Lower lobe of right lung (tissue), 2 donors: ENCODE data around the gene ACTN1. TPM values are rescaled to one million over a fixed set of nuclear protein-coding genes. Genes with fewer than 3 reads are reported as not detected.

Experiments used
- ATAC-seq, 2 donors: fragments of 200-7000 bp; cut with Tn5 transposase; one replicate each; pipeline ENCODE4 v1.9.1; 2020 to 2022; ENCODE audit warnings: mild to moderate bottlenecking in 2 of 2, moderate library complexity in 2 of 2
- DNase-seq: peaks from one replicate; pipeline ENCODE4 v3.0.0-alpha.2; 2020
- H3K27ac ChIP-seq: fragments of 200-600 bp; one replicate; pipeline ENCODE4 v1.8.0; 2022
- H3K27me3 ChIP-seq: fragments of 200-600 bp; one replicate; pipeline ENCODE4 v1.8.0; 2022; ENCODE audit warnings: low read depth
- H3K36me3 ChIP-seq: fragments of 200-600 bp; one replicate; pipeline ENCODE4 v1.8.0; 2022; ENCODE audit warnings: mild to moderate bottlenecking
- H3K4me1 ChIP-seq: fragments of 200-600 bp; one replicate; pipeline ENCODE4 v1.8.0; 2022
- H3K4me3 ChIP-seq: fragments of 200-600 bp; one replicate; pipeline ENCODE4 v1.8.0; 2022; ENCODE audit warnings: mild to moderate bottlenecking
- H3K9me3 ChIP-seq: fragments of 200-600 bp; one replicate; pipeline ENCODE4 v1.8.0; 2022
- intact Hi-C: fragments of 100-400 bp; cut with DNase I; formaldehyde crosslinking; loops from one replicate; pipeline ENCODE4 v1.11.0; 2022
- total RNA-seq: library from RNA; stranded (reverse); fragmentation: NEBNext Ultra II Directional; extraction: Animal tissue kit (Norgen Biotek cat#: 25700); gene quantifications from one replicate; pipeline ENCODE4 v1.2.1, GENCODE V29; 2021
- TF ChIP-seq, protein P1 (sequence below): fragments of 200-600 bp; IDR thresholded peaks from one replicate; pipeline ENCODE4 v1.8.0; 2022; ENCODE audit warnings: antibody characterized with exemption, mild to moderate bottlenecking
- donor health status: DM: no; HTN: yes; CAD: no; lungs with severe emphysema.

Gene ACTN1
- total RNA-seq, 1 donor from 2014 or later: 124 TPM

DNA sequence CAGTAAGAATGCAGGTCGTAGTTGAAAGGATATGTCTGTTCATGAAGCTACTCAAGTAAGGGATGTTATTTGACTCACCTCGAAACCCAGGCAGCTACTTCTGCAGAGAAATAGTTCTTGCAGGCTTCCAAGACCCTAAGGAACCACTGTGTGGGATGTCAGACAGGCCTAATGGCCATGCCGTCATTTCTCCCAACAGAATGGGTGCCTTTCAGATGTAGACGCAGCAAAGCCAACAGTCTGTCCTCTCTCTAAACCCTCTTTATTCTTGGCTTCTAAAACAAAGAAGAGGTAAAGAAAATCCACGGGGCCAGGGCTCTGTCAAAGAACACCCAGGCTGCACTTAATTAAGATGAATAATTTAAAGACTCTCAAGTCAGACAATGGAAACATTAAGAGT is 19.0 kb upstream of the ACTN1 start:
- DNase-seq (no peak), ATAC-seq (no peak)
- Histone ChIP-seq H3K27me3 (no peaks in the 10 kb centered on the region), H3K36me3 (no peaks in the 10 kb centered on the region), H3K9me3 (no peaks in the 10 kb centered on the region), H3K4me1 (no peaks in the 10 kb centered on the region), H3K4me3 (no peak overlapping the region), H3K27ac (no peak overlapping the region)
- TF ChIP-seq, protein P1, sequence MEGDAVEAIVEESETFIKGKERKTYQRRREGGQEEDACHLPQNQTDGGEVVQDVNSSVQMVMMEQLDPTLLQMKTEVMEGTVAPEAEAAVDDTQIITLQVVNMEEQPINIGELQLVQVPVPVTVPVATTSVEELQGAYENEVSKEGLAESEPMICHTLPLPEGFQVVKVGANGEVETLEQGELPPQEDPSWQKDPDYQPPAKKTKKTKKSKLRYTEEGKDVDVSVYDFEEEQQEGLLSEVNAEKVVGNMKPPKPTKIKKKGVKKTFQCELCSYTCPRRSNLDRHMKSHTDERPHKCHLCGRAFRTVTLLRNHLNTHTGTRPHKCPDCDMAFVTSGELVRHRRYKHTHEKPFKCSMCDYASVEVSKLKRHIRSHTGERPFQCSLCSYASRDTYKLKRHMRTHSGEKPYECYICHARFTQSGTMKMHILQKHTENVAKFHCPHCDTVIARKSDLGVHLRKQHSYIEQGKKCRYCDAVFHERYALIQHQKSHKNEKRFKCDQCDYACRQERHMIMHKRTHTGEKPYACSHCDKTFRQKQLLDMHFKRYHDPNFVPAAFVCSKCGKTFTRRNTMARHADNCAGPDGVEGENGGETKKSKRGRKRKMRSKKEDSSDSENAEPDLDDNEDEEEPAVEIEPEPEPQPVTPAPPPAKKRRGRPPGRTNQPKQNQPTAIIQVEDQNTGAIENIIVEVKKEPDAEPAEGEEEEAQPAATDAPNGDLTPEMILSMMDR: no peak
- intact Hi-C loops: no loop called here

DNA sequence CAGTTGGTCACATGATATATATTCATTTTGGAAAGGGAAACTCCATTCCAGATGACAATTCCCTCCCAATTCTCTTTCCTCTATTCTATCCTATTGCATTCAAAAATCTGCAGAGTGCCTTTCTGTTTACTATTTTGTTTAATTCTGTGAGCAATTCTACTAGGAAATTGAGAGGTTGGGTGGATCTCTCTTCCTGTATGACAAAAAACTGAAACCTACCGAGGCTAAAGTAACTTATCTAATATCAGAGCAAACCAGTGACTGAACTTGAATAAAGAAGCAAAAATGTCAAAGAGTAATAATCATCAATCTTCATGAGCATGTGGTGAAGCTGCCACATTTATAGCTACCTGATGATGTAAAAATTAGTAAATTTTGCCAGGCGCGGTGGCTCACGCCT is 16.6 kb upstream of the ACTN1 start:
- no peak for ATAC-seq
- H3K36me3 ChIP-seq: no peaks in the 10 kb centered on the region
- TF ChIP-seq, protein P1: no peak
- no peaks in the 10 kb centered on the region for H3K4me1 ChIP-seq
- H3K9me3 ChIP-seq: no peaks in the 10 kb centered on the region
- intact Hi-C loops: no loop called here
- no peak overlapping the region for H3K4me3 ChIP-seq
- no peak for DNase-seq
- no peak overlapping the region for H3K27ac ChIP-seq
- H3K27me3 ChIP-seq: no peaks in the 10 kb centered on the region

DNA sequence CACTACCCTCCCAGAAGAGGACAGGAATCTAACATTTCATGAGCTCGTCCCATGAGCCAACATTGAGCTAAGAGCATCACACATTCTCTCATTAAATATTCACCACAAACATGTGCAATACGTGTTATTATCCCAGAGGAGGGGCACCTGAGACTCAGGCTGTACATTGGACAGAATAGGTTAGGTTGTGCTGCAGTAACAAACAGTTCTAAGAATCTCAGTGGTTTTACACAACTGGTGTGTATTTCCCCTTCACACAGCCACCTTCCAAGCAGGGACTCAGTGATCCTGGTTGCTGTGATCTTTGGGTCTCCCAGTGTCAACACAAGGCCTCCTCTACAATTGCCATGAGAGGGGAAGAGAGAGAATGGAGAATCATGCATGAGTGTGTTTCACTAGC is 15.0 kb upstream of the ACTN1 start:
- ATAC-seq: no peak
- Histone ChIP-seq H3K27me3 (no peaks in the 10 kb centered on the region), H3K4me1 (no peaks in the 10 kb centered on the region), H3K27ac (no peak overlapping the region), H3K9me3 (no peaks in the 10 kb centered on the region), H3K36me3 (no peaks in the 10 kb centered on the region), H3K4me3 (no peak overlapping the region)
- intact Hi-C loops: no loop called here
- TF ChIP-seq, protein P1: no peak
- DNase-seq: no peak

DNA sequence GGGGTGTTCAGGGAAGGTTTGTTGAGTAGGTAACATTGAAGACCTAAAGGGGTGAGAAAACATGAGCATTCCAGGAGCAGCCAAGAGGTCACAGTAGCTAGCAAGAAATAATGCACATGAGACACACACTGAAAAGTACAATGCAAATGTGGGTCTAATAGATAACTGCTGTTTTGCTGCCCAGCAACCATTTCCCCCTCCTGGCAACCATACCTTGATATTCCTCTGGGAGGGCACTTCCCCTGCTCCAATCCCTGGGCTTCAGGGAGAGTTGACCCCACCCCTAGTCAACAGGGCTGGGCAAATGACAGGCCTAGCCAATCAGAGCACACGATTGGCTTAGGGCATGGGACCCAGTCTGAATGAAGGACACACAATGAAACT is 8.5 kb upstream of the ACTN1 start:
- no peaks in the 10 kb centered on the region for H3K4me1 ChIP-seq
- H3K4me3 ChIP-seq: no peak overlapping the region
- ATAC-seq (no peak), DNase-seq (no peak)
- no peaks in the 10 kb centered on the region for H3K36me3 ChIP-seq
- TF ChIP-seq, protein P1: no peak
- intact Hi-C loops: no loop called here
- H3K27me3 ChIP-seq: no peaks in the 10 kb centered on the region
- H3K27ac ChIP-seq: no peak overlapping the region
- no peaks in the 10 kb centered on the region for H3K9me3 ChIP-seq

DNA sequence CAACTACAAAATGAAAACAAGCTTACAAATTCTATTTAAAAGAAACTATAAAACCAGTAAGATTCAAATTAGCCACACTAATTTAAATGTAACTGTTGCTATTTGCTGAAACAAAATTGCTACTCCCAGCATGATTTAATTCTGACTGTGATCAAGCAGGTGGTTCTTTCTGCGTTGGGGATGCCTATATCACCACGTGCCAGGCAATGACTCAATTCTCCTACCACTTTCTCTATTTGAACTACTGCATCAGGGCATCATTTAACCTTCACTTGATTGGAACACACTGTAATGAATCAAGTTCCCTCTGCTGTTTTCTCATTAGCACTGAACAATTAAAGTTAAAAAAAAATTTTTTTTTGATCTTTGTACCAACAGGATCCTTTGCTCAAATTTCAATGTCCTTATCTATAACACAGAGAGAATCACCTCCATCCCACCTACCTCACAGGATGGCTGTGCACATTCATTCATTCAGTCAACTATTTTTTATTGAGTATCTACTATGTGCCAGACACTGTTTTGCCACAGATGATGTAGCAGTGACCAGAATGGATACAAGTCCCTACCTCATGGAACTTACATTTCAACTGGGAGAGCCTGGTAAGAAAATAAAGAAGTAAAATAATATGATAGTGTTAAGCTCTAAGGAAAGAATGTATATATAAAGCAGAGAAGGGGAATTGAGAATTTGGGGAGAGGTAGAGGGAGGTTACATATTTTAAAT is 8.0 kb upstream of the ACTN1 start:
- intact Hi-C loops: no loop called here
- Histone ChIP-seq H3K9me3 (no peaks in the 10 kb centered on the region), H3K27ac (no peak overlapping the region), H3K4me1 (no peaks in the 10 kb centered on the region), H3K4me3 (no peak overlapping the region), H3K27me3 (no peaks in the 10 kb centered on the region), H3K36me3 (no peaks in the 10 kb centered on the region)
- TF ChIP-seq, protein P1: no peak
- ATAC-seq: no peak
- no peak for DNase-seq
